ENCODE data around the gene RNASEL. TPM values are rescaled to one million over a fixed set of nuclear protein-coding genes. Genes with fewer than 3 reads are reported as not detected.

Gene RNASEL
- total and polyA plus RNA-seq, 9 of the 15 experiments (the other 6 are each of a cell fraction or from before 2014, with no cell fraction given), result 4.3 to 11.1 (median 7.2) TPM

DNA sequence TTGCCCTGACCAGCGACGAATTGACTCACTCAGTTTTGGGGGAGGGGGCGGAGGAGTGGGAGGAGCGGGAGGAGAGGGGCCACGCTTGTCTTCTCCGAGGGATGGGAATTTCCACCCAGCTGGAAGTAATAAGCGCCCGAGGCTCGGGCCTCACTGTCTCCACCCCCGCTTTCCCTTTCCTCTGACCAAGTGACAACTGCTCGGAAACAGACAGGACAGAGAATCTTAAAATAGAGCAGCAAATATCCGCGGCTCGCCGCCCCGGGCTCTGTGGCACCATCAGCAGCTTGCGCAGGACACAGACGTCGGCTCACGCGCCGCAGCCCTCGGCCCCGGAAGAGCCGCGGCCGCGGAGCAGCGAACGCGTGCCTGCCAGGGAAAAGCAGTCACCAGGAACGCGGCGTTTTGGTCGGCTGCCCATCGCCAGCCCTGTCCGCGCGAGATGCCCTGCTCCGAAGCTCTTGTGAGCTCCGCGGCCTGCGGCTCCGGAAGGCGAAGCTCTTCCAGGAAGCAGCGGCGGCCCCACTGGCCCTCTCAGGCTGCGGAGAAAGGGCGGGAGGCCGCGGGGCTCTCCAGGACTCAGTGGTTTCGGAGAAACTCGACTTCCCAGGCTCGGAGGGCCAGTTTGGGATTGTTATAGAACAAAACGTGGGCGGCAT is 25.9 kb upstream of the RNASEL start (continued):
- TF ChIP-seq SMAD4 (CRISPR knock-in tag; conservative IDR thresholded peaks at IDR 0.05) (peak; percentile 68), MAZ (CRISPR knock-in tag; conservative IDR thresholded peaks at IDR 0.05 in 1 of 2, IDR thresholded peaks at IDR 0.05 in 1 of 2) (peak; percentile 63 to 64), YY1 (IDR thresholded peaks at IDR 0.05; ENCODE audit: borderline replicate concordance in 1 of 3, control insufficient read depth in 1 of 3, extremely low read depth in 1 of 3, insufficient read depth in 3 of 3, insufficient read length in 1 of 3, insufficient replicate concordance in 2 of 3, low read depth in 1 of 3, low read length in 2 of 3) (peak in 1 of 3 experiments; percentile 16), HMGN3 (IDR thresholded peaks at IDR 0.05; ENCODE audit: borderline replicate concordance, extremely low read depth, insufficient read length, low read depth, low read length) (no peak), FOSL1 (tag; conservative IDR thresholded peaks at IDR 0.05) (no peak), ZNF124 (CRISPR knock-in tag; IDR thresholded peaks at IDR 0.05) (no peak), ATF1 (CRISPR knock-in tag; IDR thresholded peaks at IDR 0.05) (0 out of 2 replicates have a peak, but pooled peaks have one; percentile 29), ATF1 (tag; IDR thresholded peaks at IDR 0.05) (peak; percentile 48), CXXC5 (CRISPR knock-in tag; IDR thresholded peaks at IDR 0.05) (peak; percentile 68), POLR2H (tag; IDR thresholded peaks at IDR 0.05; ENCODE audit: low read depth) (no peak), ZNF584 (CRISPR knock-in tag; IDR thresholded peaks at IDR 0.05; ENCODE audit: low read depth) (no peak), NR1H2 (CRISPR knock-in tag; IDR thresholded peaks at IDR 0.05) (no peak), ETV5 (CRISPR knock-in tag; IDR thresholded peaks at IDR 0.05; ENCODE audit: low read depth) (0 out of 2 replicates have a peak, but pooled peaks have one; percentile 25), MYC (IDR thresholded peaks at IDR 0.05; ENCODE audit: low read depth, low read length) (0 out of 2 replicates have a peak, but pooled peaks have one; percentile 28), MYC (CRISPR knock-in tag; IDR thresholded peaks at IDR 0.05; ENCODE audit: borderline replicate concordance, low read depth) (no peak), ZEB2 (IDR thresholded peaks at IDR 0.05) (no peak), CREB1 (IDR thresholded peaks at IDR 0.05) (peak; percentile 55; the same call in 1 of the 2 replicates), CREB1 (CRISPR knock-in tag; IDR thresholded peaks at IDR 0.05) (no peak), BRD4 (IDR thresholded peaks at IDR 0.05) (no peak), EGR1 (conservative IDR thresholded peaks at IDR 0.05) (peak; percentile 66)
- TF ChIP-seq, protein P1, sequence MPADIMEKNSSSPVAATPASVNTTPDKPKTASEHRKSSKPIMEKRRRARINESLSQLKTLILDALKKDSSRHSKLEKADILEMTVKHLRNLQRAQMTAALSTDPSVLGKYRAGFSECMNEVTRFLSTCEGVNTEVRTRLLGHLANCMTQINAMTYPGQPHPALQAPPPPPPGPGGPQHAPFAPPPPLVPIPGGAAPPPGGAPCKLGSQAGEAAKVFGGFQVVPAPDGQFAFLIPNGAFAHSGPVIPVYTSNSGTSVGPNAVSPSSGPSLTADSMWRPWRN (IDR thresholded peaks at IDR 0.05; ENCODE audit: low read depth), result no peak
- TF ChIP-seq, protein P2, sequence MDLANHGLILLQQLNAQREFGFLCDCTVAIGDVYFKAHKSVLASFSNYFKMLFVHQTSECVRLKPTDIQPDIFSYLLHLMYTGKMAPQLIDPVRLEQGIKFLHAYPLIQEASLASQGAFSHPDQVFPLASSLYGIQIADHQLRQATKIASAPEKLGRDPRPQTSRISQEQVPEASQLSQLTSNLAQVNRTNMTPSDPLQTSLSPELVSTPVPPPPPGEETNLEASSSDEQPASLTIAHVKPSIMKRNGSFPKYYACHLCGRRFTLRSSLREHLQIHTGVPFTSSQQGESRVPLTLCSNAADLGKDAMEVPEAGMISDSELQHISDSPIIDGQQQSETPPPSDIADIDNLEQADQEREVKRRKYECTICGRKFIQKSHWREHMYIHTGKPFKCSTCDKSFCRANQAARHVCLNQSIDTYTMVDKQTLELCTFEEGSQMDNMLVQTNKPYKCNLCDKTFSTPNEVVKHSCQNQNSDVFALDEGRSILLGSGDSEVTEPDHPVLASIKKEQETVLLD (IDR thresholded peaks at IDR 0.05), result no peak
- TF ChIP-seq, protein P3, sequence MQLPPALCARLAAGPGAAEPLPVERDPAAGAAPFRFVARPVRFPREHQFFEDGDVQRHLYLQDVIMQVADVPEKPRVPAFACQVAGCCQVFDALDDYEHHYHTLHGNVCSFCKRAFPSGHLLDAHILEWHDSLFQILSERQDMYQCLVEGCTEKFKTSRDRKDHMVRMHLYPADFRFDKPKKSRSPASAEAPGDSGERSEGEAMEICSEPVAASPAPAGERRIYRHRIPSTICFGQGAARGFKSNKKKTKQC (CRISPR knock-in tag; IDR thresholded peaks at IDR 0.05), result 0 out of 2 replicates have a peak, but pooled peaks have one; percentile 35
- TF ChIP-seq, protein P4, sequence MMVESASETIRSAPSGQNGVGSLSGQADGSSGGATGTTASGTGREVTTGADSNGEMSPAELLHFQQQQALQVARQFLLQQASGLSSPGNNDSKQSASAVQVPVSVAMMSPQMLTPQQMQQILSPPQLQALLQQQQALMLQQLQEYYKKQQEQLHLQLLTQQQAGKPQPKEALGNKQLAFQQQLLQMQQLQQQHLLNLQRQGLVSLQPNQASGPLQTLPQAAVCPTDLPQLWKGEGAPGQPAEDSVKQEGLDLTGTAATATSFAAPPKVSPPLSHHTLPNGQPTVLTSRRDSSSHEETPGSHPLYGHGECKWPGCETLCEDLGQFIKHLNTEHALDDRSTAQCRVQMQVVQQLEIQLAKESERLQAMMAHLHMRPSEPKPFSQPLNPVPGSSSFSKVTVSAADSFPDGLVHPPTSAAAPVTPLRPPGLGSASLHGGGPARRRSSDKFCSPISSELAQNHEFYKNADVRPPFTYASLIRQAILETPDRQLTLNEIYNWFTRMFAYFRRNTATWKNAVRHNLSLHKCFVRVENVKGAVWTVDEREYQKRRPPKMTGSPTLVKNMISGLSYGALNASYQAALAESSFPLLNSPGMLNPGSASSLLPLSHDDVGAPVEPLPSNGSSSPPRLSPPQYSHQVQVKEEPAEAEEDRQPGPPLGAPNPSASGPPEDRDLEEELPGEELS (CRISPR knock-in tag; IDR thresholded peaks at IDR 0.05; ENCODE audit: borderline replicate concordance), result no peak

Data from K562 (cell line).